GM12878 (cell line): ENCODE results near the gene ZFC3H1. TPM values are rescaled to one million over a fixed set of nuclear protein-coding genes. Genes with fewer than 3 reads are reported as not detected.

Experiments
- ATAC-seq: fragments of 200-7000 bp; cut with Tn5 transposase; 3 replicates; pipeline ENCODE4 v1.9.1; 2020; ENCODE audit warnings: mild to moderate bottlenecking, moderate library complexity
- BruUV-seq: library from RNA; stranded (reverse); fragments of 400-500 nt; replicated peaks from 2 replicates; lab custom pipeline; 2021; lab: Mats Ljungman, UMichigan
- CTCF ChIA-PET: fragments of 300-600 bp; sonication (Branson Sonifier 250); formaldehyde crosslinking; extraction: SDS; loops from one replicate; lab custom pipeline; 2021; ENCODE audit warnings: inconsistent platforms; lab: Yijun Ruan, JAX
- POLR2A ChIA-PET: fragments of 350-600 bp; formaldehyde crosslinking; extraction: SDS; loops from one replicate; lab custom pipeline; 2021; ENCODE audit warnings: inconsistent platforms; lab: Charles Lee
- RAD21 ChIA-PET: fragments of 300-600 bp; sonication (Branson Sonifier 250); formaldehyde crosslinking; loops from one replicate; lab custom pipeline; 2023; ENCODE audit warnings: antibody characterized with exemption; ENCODE audit not compliant: unreplicated experiment; lab: Charles Lee
- SMC1A ChIA-PET: fragments of 300-600 bp; sonication (Branson Sonifier 250); formaldehyde crosslinking; loops from one replicate; lab custom pipeline; 2023; ENCODE audit not compliant: unreplicated experiment, uncharacterized antibody; lab: Charles Lee
- DNase-seq: peaks from one replicate; pipeline ENCODE4 v3.0.0-alpha.2; 2011; ENCODE audit warnings: low read depth, low spot score
- FAIRE-seq: peaks from 3 replicates; lab custom pipeline; 2011; peaks lifted over from hg19 to GRCh38; lab: Jason Lieb, UNC
- H2AFZ ChIP-seq: 2 replicates; pipeline ENCODE4 v1.6.0; 2011; ENCODE audit warnings: low read depth, low read length, control low read depth; ENCODE audit not compliant: control insufficient read depth
- H3K27ac ChIP-seq: 2 replicates; pipeline ENCODE4 v1.5.1; 2011; ENCODE audit warnings: control low read depth; ENCODE audit not compliant: control insufficient read depth, insufficient read depth
- H3K27me3 ChIP-seq, 2 experiments: replicated peaks in 1 of 2; 2 replicates each; pipeline versions ENCODE4 v1.6.0 to v1.6.1; 2011; ENCODE audit warnings: low read length in 1 of 2; ENCODE audit not compliant: control insufficient read depth in 2 of 2, insufficient read depth in 2 of 2
- H3K36me3 ChIP-seq, 2 experiments: 2 replicates each; pipeline ENCODE4 v1.5.1; 2011; ENCODE audit warnings: low read length in 1 of 2; ENCODE audit not compliant: control insufficient read depth in 2 of 2, insufficient read depth in 2 of 2
- H3K4me1 ChIP-seq: 2 replicates; pipeline ENCODE4 v1.6.1; 2011; ENCODE audit warnings: mild to moderate bottlenecking, low read length, moderate library complexity, mixed read lengths; ENCODE audit not compliant: control insufficient read depth, insufficient read depth
- H3K4me2 ChIP-seq: 2 replicates; pipeline ENCODE4 v1.6.0; 2011; ENCODE audit warnings: control low read depth; ENCODE audit not compliant: control insufficient read depth, insufficient read depth
- H3K4me3 ChIP-seq: fragments of 200-600 bp; sonication (generic); 2 replicates; pipeline ENCODE4 v1.5.1; 2016
- H3K79me2 ChIP-seq: 2 replicates; pipeline ENCODE4 v1.6.0; 2011; ENCODE audit warnings: low read length; ENCODE audit not compliant: control insufficient read depth, insufficient read depth
- H3K9ac ChIP-seq: 2 replicates; pipeline ENCODE4 v1.8.0; 2011; ENCODE audit warnings: low read length, control low read depth, mixed read lengths; ENCODE audit not compliant: control insufficient read depth, insufficient read depth
- H3K9me3 ChIP-seq: replicated peaks from 3 replicates; pipeline ENCODE4 v1.5.1; 2011; ENCODE audit warnings: mild to moderate bottlenecking, low read length; ENCODE audit not compliant: control insufficient read depth, insufficient read depth
- H4K20me1 ChIP-seq: 2 replicates; pipeline ENCODE4 v1.6.0; 2011; ENCODE audit not compliant: control insufficient read depth, insufficient read depth
- E4F1 ChIP-seq: fragments of 450-650 bp; IDR thresholded peaks from 2 replicates; pipeline ENCODE4 v1.6.1; 2018; ENCODE audit warnings: borderline replicate concordance, mild to moderate bottlenecking; ENCODE audit not compliant: partially characterized antibody
- HDAC2 ChIP-seq: fragments of 200-600 bp; sonication (generic); IDR thresholded peaks from 2 replicates; pipeline ENCODE4 v1.6.1; 2017
- IRF3 ChIP-seq: fragments of 450-650 bp; IDR thresholded peaks from 2 replicates; pipeline ENCODE4 v1.6.1; 2014; ENCODE audit warnings: mild to moderate bottlenecking
- MLLT1 ChIP-seq: fragments of 450-650 bp; IDR thresholded peaks from 2 replicates; pipeline ENCODE4 v1.6.1; 2016; ENCODE audit warnings: mild to moderate bottlenecking
- NBN ChIP-seq: fragments of 450-650 bp; IDR thresholded peaks from 2 replicates; pipeline ENCODE4 v1.6.1; 2016
- POLR2AphosphoS5 ChIP-seq: IDR thresholded peaks from 2 replicates; pipeline ENCODE4 v1.6.1; 2011; ENCODE audit warnings: mild to moderate bottlenecking, low read length, inconsistent platforms
- RELB ChIP-seq: fragments of 450-650 bp; IDR thresholded peaks from 2 replicates; pipeline ENCODE4 v1.6.1; 2017; ENCODE audit warnings: low read depth, mild to moderate bottlenecking, moderate library complexity
- REST ChIP-seq: IDR thresholded peaks from 2 replicates; pipeline ENCODE4 v1.6.1; 2012; ENCODE audit warnings: mild to moderate bottlenecking, low read depth, low read length
- SREBF1 ChIP-seq: IDR thresholded peaks from 2 replicates; pipeline ENCODE4 v1.6.1; 2012; ENCODE audit warnings: mild to moderate bottlenecking, low read length
- SUPT20H ChIP-seq: IDR thresholded peaks from 2 replicates; pipeline ENCODE4 v1.6.1; 2011; ENCODE audit warnings: low read depth, mild to moderate bottlenecking, low read length, moderate library complexity, borderline replicate concordance; ENCODE audit not compliant: control insufficient read depth
- WGBS: methylation state at CpG from one replicate; pipeline ENCODE4 v1.1.6; 2016; ENCODE audit warnings: low lambda C conversion rate; ENCODE audit not compliant: insufficient replicate concordance, insufficient coverage; ENCODE audit errors: missing lambda C conversion rate; 5-methylcytosine and 5-hydroxymethylcytosine counted together
- in situ Hi-C: fragments of 300-500 bp; cut with MboI; formaldehyde crosslinking; loops from 9 replicates; pipeline ENCODE4 v1.14.3; 2018; ENCODE audit warnings: mixed read lengths
- intact Hi-C: fragments of 100-400 bp; cut with micrococcal nuclease; formaldehyde crosslinking; loops from one replicate; pipeline ENCODE4 v1.14.2; 2022; ENCODE audit not compliant: unreplicated experiment
- polyA plus RNA-seq, 11 experiments: library from polyadenylated mRNA; depleted of rRNA in 4 of 11; unstranded in 6 of 11; stranded (reverse) in 5 of 11; fragments of >200 nt; fragmentation: Nextera tagmentation in 4 of 11; fragmentation: Illumina TruSeq in 1 of 11; extraction: Ambion mirVana in 4 of 11; extraction: Trizol in 1 of 11; gene quantifications; 1 replicate in 1 of 11; 2 replicates in 10 of 11; pipeline versions ENCODE4 v1.2.1 to v1.2.3, GENCODE V29; 2011 to 2016; ENCODE audit warnings: inconsistent platforms in 2 of 11, missing spikeins in 2 of 11, low read depth in 1 of 11
- total RNA-seq, 4 experiments: library from RNA; depleted of rRNA in 3 of 4; stranded (reverse); fragments of >200 nt in 3 of 4; fragmentation: Illumina TruSeq in 1 of 4; extraction: Trizol in 1 of 4; gene quantifications; 2 replicates each; pipeline versions ENCODE4 v1.2.1 to v1.2.3, GENCODE V29; 2013 to 2021

The ZFC3H1 gene
- total and polyA plus RNA-seq, 10 of the 15 experiments (the other 5 are each of a cell fraction or from before 2014, with no cell fraction given): 11.2 to 88.7 (median 25.9) TPM

- Histone ChIP-seq H3K27me3 (no peaks in the 10 kb centered on the region; a peak in 1 of 4 replicates), H3K4me3 (no peak overlapping the region), H2AFZ (no peak overlapping the region), H3K9me3 (no peaks in the 10 kb centered on the region), H3K9ac (no peak overlapping the region), H3K36me3 (no peaks in the 10 kb centered on the region), H3K4me1 (no peaks in the 10 kb centered on the region), H3K27ac (no peak overlapping the region), H3K4me2 (no peak overlapping the region), H4K20me1 (no peaks in the 10 kb centered on the region), H3K79me2 (no peaks in the 10 kb centered on the region)
- intact Hi-C loops: no loop called here
- ChIA-PET POLR2A (no interaction called here), CTCF (no interaction called here), SMC1A (no interaction called here), RAD21 (no interaction called here)
- 53% methylated on average over 11 of the region's 11 CpGs for WGBS
- in situ Hi-C loops: no loop called here
- ATAC-seq (no peak), FAIRE-seq (no peak), DNase-seq (no peak)
- no TSS peak for BruUV-seq
- TF ChIP-seq RELB (no peak), REST (no peak), HDAC2 (no peak), E4F1 (no peak), SUPT20H (no peak), POLR2AphosphoS5 (no peak), MLLT1 (no peak), NBN (no peak), SREBF1 (no peak), IRF3 (no peak)
Observed at GRCh38 chr12:71562676-71563595, 100.7 kb downstream of the ZFC3H1 start.
